HepG2 (cell line): ENCODE results near the gene LYZL6. TPM values are rescaled to one million over a fixed set of nuclear protein-coding genes. Genes with fewer than 3 reads are reported as not detected.

Experiments
- BHLHE40 ChIP-seq: IDR thresholded peaks from 2 replicates; pipeline ENCODE4 v1.6.1; 2011; ENCODE audit warnings: low read length, improper control_type of control experiment
- FOXA1 ChIP-seq, 2 experiments: fragments of 450-650 bp in 1 of 2; sonication (generic) in 1 of 2; formaldehyde crosslinking in 1 of 2; IDR thresholded peaks; 2 replicates each; pipeline versions ENCODE4 v1.4.0 to v1.6.1; 2016 to 2020; ENCODE audit warnings: missing genetic modification reagents in 1 of 2
- FOXO1 ChIP-seq: sonication (generic); formaldehyde crosslinking; IDR thresholded peaks from 2 replicates; pipeline ENCODE4 v1.4.0; 2020; ENCODE audit warnings: missing genetic modification reagents
- FOXP1 ChIP-seq, 2 experiments: fragments of 450-650 bp in 1 of 2; IDR thresholded peaks; 2 replicates each; pipeline ENCODE4 v1.6.1; 2017 to 2018; ENCODE audit warnings: antibody characterized with exemption in 1 of 2
- MED8 ChIP-seq: sonication (generic); formaldehyde crosslinking; IDR thresholded peaks from 2 replicates; pipeline ENCODE4 v1.8.1; 2023; ENCODE audit warnings: mild to moderate bottlenecking, missing genetic modification reagents; ENCODE audit not compliant: insufficient replicate concordance
- NCOR1 ChIP-seq: fragments of 200-600 bp; sonication (generic); IDR thresholded peaks from 2 replicates; pipeline ENCODE4 v1.7.0; 2017; ENCODE audit warnings: antibody characterized with exemption, low read length, borderline replicate concordance
- PAX8 ChIP-seq: sonication (generic); formaldehyde crosslinking; IDR thresholded peaks from 2 replicates; pipeline ENCODE4 v1.8.0; 2022; ENCODE audit warnings: mild to moderate bottlenecking, missing genetic modification reagents, borderline replicate concordance
- PITX1 ChIP-seq: sonication (generic); formaldehyde crosslinking; IDR thresholded peaks from 2 replicates; pipeline ENCODE4 v1.5.1; 2020; ENCODE audit warnings: mild to moderate bottlenecking, missing genetic modification reagents
- SMAD1 ChIP-seq: sonication (generic); formaldehyde crosslinking; IDR thresholded peaks from 2 replicates; pipeline ENCODE4 v1.4.0; 2020; ENCODE audit warnings: missing genetic modification reagents, low read depth, mild to moderate bottlenecking, borderline replicate concordance
- ZC3H13 ChIP-seq: sonication (generic); formaldehyde crosslinking; IDR thresholded peaks from 2 replicates; pipeline ENCODE4 v1.8.1; 2023; ENCODE audit warnings: mild to moderate bottlenecking, missing genetic modification reagents, moderate library complexity
- ZMYM3 ChIP-seq: sonication (generic); formaldehyde crosslinking; IDR thresholded peaks from 2 replicates; pipeline ENCODE4 v1.5.1; 2020; ENCODE audit warnings: mild to moderate bottlenecking, missing genetic modification reagents
- ZNF484 ChIP-seq: sonication (generic); formaldehyde crosslinking; IDR thresholded peaks from 2 replicates; pipeline ENCODE4 v1.5.1; 2020; ENCODE audit warnings: mild to moderate bottlenecking, low read depth, missing genetic modification reagents, borderline replicate concordance
- ZNF678 ChIP-seq: sonication (generic); formaldehyde crosslinking; IDR thresholded peaks from 2 replicates; pipeline ENCODE4 v1.4.0; 2020; ENCODE audit warnings: mild to moderate bottlenecking, missing genetic modification reagents
- ZNF724P ChIP-seq: sonication (generic); formaldehyde crosslinking; IDR thresholded peaks from 2 replicates; pipeline ENCODE4 v1.8.0; 2022; ENCODE audit warnings: missing genetic modification reagents, borderline replicate concordance
- polyA plus RNA-seq, 8 experiments: library from polyadenylated mRNA; depleted of rRNA in 3 of 8; stranded (reverse) in 7 of 8; unstranded in 1 of 8; fragments of >200 nt; fragmentation: Illumina TruSeq in 4 of 8; extraction: Trizol in 4 of 8; gene quantifications; 2 replicates each; pipeline versions ENCODE4 v1.2.1 to v1.2.3, GENCODE V29; 2011 to 2016; ENCODE audit warnings: low read depth in 4 of 8, missing spikeins in 1 of 8, mixed read lengths in 1 of 8; ENCODE audit not compliant: insufficient read depth in 1 of 8
- total RNA-seq, 5 experiments: library from RNA; depleted of rRNA; stranded (reverse); fragments of >200 nt; fragmentation: Illumina TruSeq; extraction: Trizol; gene quantifications; 2 replicates each; pipeline ENCODE4 v1.2.3, GENCODE V29; 2016; ENCODE audit warnings: low read depth in 1 of 5
- TF ChIP-seq, protein P1 (sequence below): sonication (generic); formaldehyde crosslinking; IDR thresholded peaks from 2 replicates; pipeline ENCODE4 v1.4.0; 2020; ENCODE audit warnings: missing genetic modification reagents, low read depth, mild to moderate bottlenecking, borderline replicate concordance
- TF ChIP-seq, protein P2 (sequence below): sonication (generic); formaldehyde crosslinking; IDR thresholded peaks from 2 replicates; pipeline ENCODE4 v1.4.0; 2020; ENCODE audit warnings: low read depth, mild to moderate bottlenecking, missing genetic modification reagents
- TF ChIP-seq, protein P3 (sequence below): sonication (generic); formaldehyde crosslinking; IDR thresholded peaks from 2 replicates; pipeline ENCODE4 v1.4.0; 2020; ENCODE audit warnings: mild to moderate bottlenecking, missing genetic modification reagents
- TF ChIP-seq, protein P4 (sequence below): sonication (generic); formaldehyde crosslinking; IDR thresholded peaks from 2 replicates; pipeline ENCODE4 v1.4.0; 2020; ENCODE audit warnings: missing genetic modification reagents
- TF ChIP-seq, protein P5 (sequence below): IDR thresholded peaks from 2 replicates; pipeline ENCODE4 v1.6.1; 2016

Gene LYZL6
- total and polyA plus RNA-seq, 2 of the 13 experiments (the other 11 are each of a cell fraction or from before 2014, with no cell fraction given) = not detected

DNA sequence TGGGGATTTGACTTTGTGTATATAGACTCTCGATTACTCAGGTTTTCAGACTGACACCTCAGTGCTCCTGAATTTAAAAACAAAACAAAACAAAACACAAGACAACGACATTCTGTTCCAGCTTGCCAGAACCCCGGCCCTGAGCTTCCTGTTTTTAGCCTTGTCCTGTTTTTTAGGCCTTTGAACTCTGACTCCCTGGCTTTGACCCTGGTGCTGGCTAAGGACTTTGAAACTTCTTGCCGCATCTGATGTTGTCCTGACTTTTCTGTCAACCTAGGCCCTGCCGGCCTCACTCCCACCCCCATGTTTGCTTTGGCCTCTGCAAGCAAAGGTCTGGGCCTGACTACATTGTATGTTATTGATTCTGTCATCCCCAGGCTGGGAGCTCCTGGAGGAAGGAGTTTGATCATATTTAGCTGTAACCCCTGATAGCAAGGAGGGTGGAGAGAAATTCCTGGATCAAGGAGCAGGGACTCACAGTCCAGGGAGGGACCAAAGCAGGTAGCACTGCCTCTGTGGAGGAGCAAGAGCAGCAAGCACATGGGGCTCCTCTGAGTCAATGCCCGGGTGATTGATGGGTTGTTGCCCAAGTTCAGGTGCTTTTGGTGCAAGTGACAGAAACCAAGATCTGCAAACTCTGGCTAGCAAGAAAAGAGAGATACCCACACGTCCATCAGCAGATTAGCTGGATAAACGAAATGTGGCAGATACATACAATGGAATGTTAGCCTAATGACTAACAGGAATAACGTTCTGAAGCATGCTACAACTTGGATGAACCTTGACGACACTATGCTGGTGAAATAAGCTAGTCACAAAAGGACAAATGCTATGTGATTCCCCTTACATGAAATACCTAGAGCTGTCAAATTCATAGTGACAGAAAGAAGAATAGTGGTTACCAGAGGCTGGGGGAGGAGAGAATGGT, 30.1 kb upstream of the LYZL6 start (continued):
- TF ChIP-seq, protein P1, sequence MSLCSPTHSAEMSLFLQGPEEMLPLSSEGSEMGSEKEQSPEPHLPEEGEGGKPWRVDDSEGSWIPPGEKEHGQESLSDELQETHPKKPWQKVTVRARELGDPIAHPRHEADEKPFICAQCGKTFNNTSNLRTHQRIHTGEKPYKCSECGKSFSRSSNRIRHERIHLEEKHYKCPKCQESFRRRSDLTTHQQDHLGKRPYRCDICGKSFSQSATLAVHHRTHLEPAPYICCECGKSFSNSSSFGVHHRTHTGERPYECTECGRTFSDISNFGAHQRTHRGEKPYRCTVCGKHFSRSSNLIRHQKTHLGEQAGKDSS (CRISPR knock-in tag) = peak; percentile 67; the same call in 1 of the 2 replicates
- peak; percentile 84 for TF ChIP-seq FOXA1 (IDR thresholded peaks at IDR 0.05)
- TF ChIP-seq FOXA1 (CRISPR knock-in tag; IDR thresholded peaks at IDR 0.05) = peak; percentile 99
- peak; percentile 73; the same call in 1 of the 2 replicates for TF ChIP-seq ZNF724P (CRISPR knock-in tag)
- peak; percentile 100 for TF ChIP-seq NCOR1
- peak; percentile 20; the same call in 1 of the 2 replicates for TF ChIP-seq BHLHE40
- TF ChIP-seq SMAD1 (CRISPR knock-in tag) = no peak; the same call in 1 of the 2 replicates
- TF ChIP-seq, protein P2, sequence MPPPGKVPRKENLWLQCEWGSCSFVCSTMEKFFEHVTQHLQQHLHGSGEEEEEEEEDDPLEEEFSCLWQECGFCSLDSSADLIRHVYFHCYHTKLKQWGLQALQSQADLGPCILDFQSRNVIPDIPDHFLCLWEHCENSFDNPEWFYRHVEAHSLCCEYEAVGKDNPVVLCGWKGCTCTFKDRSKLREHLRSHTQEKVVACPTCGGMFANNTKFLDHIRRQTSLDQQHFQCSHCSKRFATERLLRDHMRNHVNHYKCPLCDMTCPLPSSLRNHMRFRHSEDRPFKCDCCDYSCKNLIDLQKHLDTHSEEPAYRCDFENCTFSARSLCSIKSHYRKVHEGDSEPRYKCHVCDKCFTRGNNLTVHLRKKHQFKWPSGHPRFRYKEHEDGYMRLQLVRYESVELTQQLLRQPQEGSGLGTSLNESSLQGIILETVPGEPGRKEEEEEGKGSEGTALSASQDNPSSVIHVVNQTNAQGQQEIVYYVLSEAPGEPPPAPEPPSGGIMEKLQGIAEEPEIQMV (CRISPR knock-in tag) = peak; percentile 39; the same call in 1 of the 2 replicates
- peak; percentile 100 for TF ChIP-seq FOXO1 (CRISPR knock-in tag)
- TF ChIP-seq ZNF678 (CRISPR knock-in tag) = peak; percentile 57; the same call in 1 of the 2 replicates
- TF ChIP-seq, protein P3, sequence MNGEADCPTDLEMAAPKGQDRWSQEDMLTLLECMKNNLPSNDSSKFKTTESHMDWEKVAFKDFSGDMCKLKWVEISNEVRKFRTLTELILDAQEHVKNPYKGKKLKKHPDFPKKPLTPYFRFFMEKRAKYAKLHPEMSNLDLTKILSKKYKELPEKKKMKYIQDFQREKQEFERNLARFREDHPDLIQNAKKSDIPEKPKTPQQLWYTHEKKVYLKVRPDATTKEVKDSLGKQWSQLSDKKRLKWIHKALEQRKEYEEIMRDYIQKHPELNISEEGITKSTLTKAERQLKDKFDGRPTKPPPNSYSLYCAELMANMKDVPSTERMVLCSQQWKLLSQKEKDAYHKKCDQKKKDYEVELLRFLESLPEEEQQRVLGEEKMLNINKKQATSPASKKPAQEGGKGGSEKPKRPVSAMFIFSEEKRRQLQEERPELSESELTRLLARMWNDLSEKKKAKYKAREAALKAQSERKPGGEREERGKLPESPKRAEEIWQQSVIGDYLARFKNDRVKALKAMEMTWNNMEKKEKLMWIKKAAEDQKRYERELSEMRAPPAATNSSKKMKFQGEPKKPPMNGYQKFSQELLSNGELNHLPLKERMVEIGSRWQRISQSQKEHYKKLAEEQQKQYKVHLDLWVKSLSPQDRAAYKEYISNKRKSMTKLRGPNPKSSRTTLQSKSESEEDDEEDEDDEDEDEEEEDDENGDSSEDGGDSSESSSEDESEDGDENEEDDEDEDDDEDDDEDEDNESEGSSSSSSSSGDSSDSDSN (CRISPR knock-in tag) = peak; percentile 39; the same call in 1 of the 2 replicates
- TF ChIP-seq ZNF484 = no peak
- TF ChIP-seq, protein P4, sequence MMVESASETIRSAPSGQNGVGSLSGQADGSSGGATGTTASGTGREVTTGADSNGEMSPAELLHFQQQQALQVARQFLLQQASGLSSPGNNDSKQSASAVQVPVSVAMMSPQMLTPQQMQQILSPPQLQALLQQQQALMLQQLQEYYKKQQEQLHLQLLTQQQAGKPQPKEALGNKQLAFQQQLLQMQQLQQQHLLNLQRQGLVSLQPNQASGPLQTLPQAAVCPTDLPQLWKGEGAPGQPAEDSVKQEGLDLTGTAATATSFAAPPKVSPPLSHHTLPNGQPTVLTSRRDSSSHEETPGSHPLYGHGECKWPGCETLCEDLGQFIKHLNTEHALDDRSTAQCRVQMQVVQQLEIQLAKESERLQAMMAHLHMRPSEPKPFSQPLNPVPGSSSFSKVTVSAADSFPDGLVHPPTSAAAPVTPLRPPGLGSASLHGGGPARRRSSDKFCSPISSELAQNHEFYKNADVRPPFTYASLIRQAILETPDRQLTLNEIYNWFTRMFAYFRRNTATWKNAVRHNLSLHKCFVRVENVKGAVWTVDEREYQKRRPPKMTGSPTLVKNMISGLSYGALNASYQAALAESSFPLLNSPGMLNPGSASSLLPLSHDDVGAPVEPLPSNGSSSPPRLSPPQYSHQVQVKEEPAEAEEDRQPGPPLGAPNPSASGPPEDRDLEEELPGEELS (CRISPR knock-in tag) = peak; percentile 96
- TF ChIP-seq FOXP1 (IDR thresholded peaks at IDR 0.05) = no peak
- peak; percentile 96 for TF ChIP-seq FOXP1 (CRISPR knock-in tag; IDR thresholded peaks at IDR 0.05)
- no peak for TF ChIP-seq PAX8 (CRISPR knock-in tag)
- TF ChIP-seq, protein P5, sequence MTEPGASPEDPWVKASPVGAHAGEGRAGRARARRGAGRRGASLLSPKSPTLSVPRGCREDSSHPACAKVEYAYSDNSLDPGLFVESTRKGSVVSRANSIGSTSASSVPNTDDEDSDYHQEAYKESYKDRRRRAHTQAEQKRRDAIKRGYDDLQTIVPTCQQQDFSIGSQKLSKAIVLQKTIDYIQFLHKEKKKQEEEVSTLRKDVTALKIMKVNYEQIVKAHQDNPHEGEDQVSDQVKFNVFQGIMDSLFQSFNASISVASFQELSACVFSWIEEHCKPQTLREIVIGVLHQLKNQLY (CRISPR knock-in tag) = peak; percentile 89
- TF ChIP-seq MED8 (CRISPR knock-in tag) = peak; percentile 93
- TF ChIP-seq ZC3H13 (CRISPR knock-in tag) = peak; percentile 62
- peak; percentile 78 for TF ChIP-seq ZMYM3 (CRISPR knock-in tag)
- peak; percentile 97 for TF ChIP-seq PITX1 (CRISPR knock-in tag)
